H1 (cell line): ENCODE results near the gene AKT1S1.
A peak's percentile ranks its signal among the peaks of the same experiment; 100 is the strongest.

ENCODE experiments used
- POLR2AphosphoS5 ChIP-seq: IDR thresholded peaks from 2 replicates; pipeline ENCODE4 v1.6.1; 2011; ENCODE audit warnings: low read depth, low read length
- TBP ChIP-seq: IDR thresholded peaks from 2 replicates; pipeline ENCODE4 v1.6.1; 2011; ENCODE audit warnings: low read depth, low read length, improper control_type of control experiment
- ZNF274 ChIP-seq: IDR thresholded peaks from 2 replicates; pipeline ENCODE4 v1.7.0; 2012; ENCODE audit warnings: low read length, borderline replicate concordance; ENCODE audit errors: extremely low read depth
- TF ChIP-seq, protein P1 (sequence below), 3 experiments: IDR thresholded peaks; 1 replicate in 2 of 3; 2 replicates in 1 of 3; pipeline versions ENCODE4 v1.5.1 to v1.6.1; 2011; ENCODE audit warnings: low read length in 3 of 3, mild to moderate bottlenecking in 3 of 3, inconsistent platforms in 2 of 3, low read depth in 1 of 3, moderate library complexity in 1 of 3; ENCODE audit not compliant: insufficient read depth in 1 of 3; ENCODE audit errors: control extremely low read depth in 1 of 3

DNA sequence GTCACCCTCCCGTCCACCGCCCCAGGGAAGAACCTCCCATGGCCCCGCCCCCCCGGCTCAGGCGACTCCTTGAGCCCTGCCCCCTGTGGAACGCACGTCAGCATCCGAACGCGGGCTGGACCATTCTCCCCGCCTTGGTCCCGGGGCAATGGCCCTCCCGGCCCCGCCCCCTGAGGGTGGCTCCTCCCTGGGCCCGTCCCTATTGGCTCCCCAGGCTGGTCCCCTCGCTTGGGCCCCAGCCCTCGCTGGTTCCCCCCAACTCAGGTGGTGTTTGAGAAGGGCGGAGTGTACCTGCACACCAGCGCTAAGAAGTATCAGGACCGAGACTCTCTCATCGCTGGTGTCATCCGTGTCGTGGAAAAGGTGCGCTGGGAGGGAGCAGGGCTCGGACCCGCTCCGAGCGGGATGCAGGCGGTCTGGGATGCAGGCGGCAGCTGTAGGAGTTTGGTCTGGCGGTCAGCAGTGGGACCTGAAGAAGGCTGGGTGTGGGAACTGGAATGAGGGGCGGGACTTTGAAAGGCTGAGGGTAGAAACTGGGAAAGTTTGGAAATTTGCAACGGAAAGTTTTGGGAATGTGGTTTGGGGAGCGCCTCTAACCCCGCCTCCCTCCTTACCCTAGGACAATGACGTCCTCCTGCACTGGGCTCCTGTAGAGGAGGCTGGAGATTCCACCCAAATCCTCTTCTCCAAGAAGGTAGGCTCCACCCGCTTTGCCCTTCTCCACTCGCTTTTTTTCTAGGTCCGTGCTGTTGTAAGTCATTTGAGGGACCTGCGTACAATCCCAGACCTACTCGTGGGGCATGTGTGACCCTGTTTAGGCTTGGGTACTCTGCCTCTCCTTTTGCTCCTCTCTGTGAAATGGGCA lies 956 bp upstream of the AKT1S1 start:
- 0 out of 2 replicates have a peak, but pooled peaks have one; percentile 16 for TF ChIP-seq POLR2AphosphoS5
- TF ChIP-seq, protein P1, sequence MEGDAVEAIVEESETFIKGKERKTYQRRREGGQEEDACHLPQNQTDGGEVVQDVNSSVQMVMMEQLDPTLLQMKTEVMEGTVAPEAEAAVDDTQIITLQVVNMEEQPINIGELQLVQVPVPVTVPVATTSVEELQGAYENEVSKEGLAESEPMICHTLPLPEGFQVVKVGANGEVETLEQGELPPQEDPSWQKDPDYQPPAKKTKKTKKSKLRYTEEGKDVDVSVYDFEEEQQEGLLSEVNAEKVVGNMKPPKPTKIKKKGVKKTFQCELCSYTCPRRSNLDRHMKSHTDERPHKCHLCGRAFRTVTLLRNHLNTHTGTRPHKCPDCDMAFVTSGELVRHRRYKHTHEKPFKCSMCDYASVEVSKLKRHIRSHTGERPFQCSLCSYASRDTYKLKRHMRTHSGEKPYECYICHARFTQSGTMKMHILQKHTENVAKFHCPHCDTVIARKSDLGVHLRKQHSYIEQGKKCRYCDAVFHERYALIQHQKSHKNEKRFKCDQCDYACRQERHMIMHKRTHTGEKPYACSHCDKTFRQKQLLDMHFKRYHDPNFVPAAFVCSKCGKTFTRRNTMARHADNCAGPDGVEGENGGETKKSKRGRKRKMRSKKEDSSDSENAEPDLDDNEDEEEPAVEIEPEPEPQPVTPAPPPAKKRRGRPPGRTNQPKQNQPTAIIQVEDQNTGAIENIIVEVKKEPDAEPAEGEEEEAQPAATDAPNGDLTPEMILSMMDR (IDR thresholded peaks at IDR 0.05; ENCODE audit: control extremely low read depth in 1 of 3, insufficient read depth in 1 of 3, low read depth in 1 of 3, low read length in 3 of 3): no peak
- no peak for TF ChIP-seq TBP
- no peak for TF ChIP-seq ZNF274
